AG04449 (cell line): ENCODE results near the gene ARPC5.

Experiments used
- CTCF ChIA-PET: fragments of 350-600 bp; formaldehyde crosslinking; extraction: SDS; loops from one replicate; lab custom pipeline; 2021; ENCODE audit warnings: antibody characterized with exemption; lab: Yijun Ruan, JAX
- POLR2A ChIA-PET: fragments of 400-600, 350-600 bp; formaldehyde crosslinking; extraction: SDS; loops from one replicate; lab custom pipeline; 2020; ENCODE audit warnings: antibody characterized with exemption, inconsistent platforms; lab: Yijun Ruan, JAX
- DNase-seq: peaks from one replicate; pipeline ENCODE4 v3.0.0-alpha.2; 2010; ENCODE audit warnings: low read depth, low spot score
- H3K4me3 ChIP-seq: 2 replicates; pipeline ENCODE4 v1.5.1; 2011; ENCODE audit warnings: low read depth, mild to moderate bottlenecking, control low read depth, low read length
- CTCF ChIP-seq: IDR thresholded peaks from one replicate; pipeline ENCODE4 v1.5.1; 2011; ENCODE audit warnings: mild to moderate bottlenecking, moderate library complexity, low read length, control low read depth, inconsistent platforms; ENCODE audit not compliant: insufficient read depth; ENCODE audit errors: missing control alignments

Gene ARPC5

GRCh38 chr1:183670169-183670568 lies 34.6 kb upstream of the ARPC5 start:
- no peak for DNase-seq
- ChIA-PET POLR2A (no interaction called here), CTCF (interaction anchor here (0.9 to 7.4 kb wide), 5 partner anchors 15 to 246 kb away, joined by 3 to 58 read pairs (median 5); no protein-coding TSS in a partner anchor)
- H3K4me3 ChIP-seq = no peak overlapping the region
- TF ChIP-seq CTCF = no peak

- POLR2A ChIA-PET = no interaction called here
- CTCF ChIA-PET = interaction anchor here (1.2 to 6.2 kb wide), 32 partner anchors 10 to 1079 kb away, joined by 3 to 284 read pairs (median 7); partner anchors contain the start of gene TSEN15
- no peak overlapping the region for H3K4me3 ChIP-seq
- no peak for TF ChIP-seq CTCF
- no peak for DNase-seq
These were observed 20.8 kb upstream of the ARPC5 start for GRCh38 chr1:183656355-183656754.

- POLR2A ChIA-PET = interaction anchor here (0.7 kb wide), 2 partner anchors 176 to 260 kb away, joined by 3 read pairs; no protein-coding TSS in a partner anchor
- CTCF ChIA-PET = interaction anchor here (0.8 to 6.2 kb wide), 68 partner anchors 10 to 1079 kb away, joined by 3 to 284 read pairs (median 4); partner anchors contain the start of gene TSEN15
- DNase-seq = no peak
- TF ChIP-seq CTCF = peak; percentile 78
- no peak overlapping the region for H3K4me3 ChIP-seq
These were observed 20.0 kb upstream of the ARPC5 start for GRCh38 chr1:183655562-183656075.

- CTCF ChIA-PET = interaction anchor here (0.7 to 6.2 kb wide), 39 partner anchors 9 to 1037 kb away, joined by 3 to 284 read pairs (median 5); no protein-coding TSS in a partner anchor
- POLR2A ChIA-PET = no interaction called here
- no peak for TF ChIP-seq CTCF
These were observed 19.1 kb upstream of the ARPC5 start for GRCh38 chr1:183654706-183655105.

GRCh38 chr1:183653876-183654451 lies 18.4 kb upstream of the ARPC5 start:
- H3K4me3 ChIP-seq = no peak overlapping the region
- POLR2A ChIA-PET = no interaction called here
- CTCF ChIA-PET = interaction anchor here (0.7 to 6.2 kb wide), 14 partner anchors 8 to 1010 kb away, joined by 3 to 284 read pairs (median 10); no protein-coding TSS in a partner anchor
- no peak for DNase-seq
- TF ChIP-seq CTCF = no peak

More at GRCh38 chr1:183654706-183655105, 19.1 kb upstream of the ARPC5 start:
- H3K4me3 ChIP-seq = no peak overlapping the region
- no peak for DNase-seq

GRCh38 chr1:183653462-183653794 lies 17.8 kb upstream of the ARPC5 start:
- no peak for TF ChIP-seq CTCF
- ChIA-PET CTCF (interaction anchor here (1.0 to 6.2 kb wide), 7 partner anchors 7 to 1011 kb away, joined by 3 to 284 read pairs (median 6); no protein-coding TSS in a partner anchor), POLR2A (no interaction called here)
- DNase-seq = no peak
- no peak overlapping the region for H3K4me3 ChIP-seq
